Fibroblast of lung (primary cell): ENCODE data around the gene TMCO2.

Experiments used
- EZH2 ChIP-seq: IDR thresholded peaks from 2 replicates; pipeline ENCODE4 v1.5.1; 2012; ENCODE audit warnings: low read length, control low read depth, mild to moderate bottlenecking; ENCODE audit errors: missing control alignments
- TF ChIP-seq, protein P1 (sequence below), 2 donors: IDR thresholded peaks in 1 of 2; conservative IDR thresholded peaks in 1 of 2; 1 replicate in 1 of 2; 2 replicates in 1 of 2; pipeline ENCODE4 v1.5.1; 2011 to 2012; ENCODE audit warnings: low read length in 2 of 2, control low read depth in 1 of 2, inconsistent platforms in 1 of 2, low read depth in 1 of 2, mild to moderate bottlenecking in 1 of 2

DNA sequence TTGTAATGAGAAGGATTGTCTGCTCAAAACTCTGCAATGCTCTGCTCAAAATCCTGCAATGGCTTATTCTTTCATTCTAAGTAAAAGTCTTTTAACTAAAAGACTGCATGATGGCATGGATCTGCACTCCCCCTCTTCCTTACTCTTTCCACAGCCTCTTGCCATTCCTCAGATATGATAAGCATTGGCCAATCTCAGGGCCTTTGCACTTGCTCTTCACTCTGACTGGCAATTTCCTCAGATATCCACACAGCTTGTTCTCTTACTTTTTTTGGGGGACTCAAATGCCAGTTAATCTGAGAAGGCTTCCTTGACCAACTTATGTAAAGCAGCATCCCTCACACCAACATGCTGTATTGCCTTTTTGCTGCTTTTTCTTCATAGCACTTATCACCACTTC, 7.5 kb downstream of the TMCO2 start:
- TF ChIP-seq, protein P1, sequence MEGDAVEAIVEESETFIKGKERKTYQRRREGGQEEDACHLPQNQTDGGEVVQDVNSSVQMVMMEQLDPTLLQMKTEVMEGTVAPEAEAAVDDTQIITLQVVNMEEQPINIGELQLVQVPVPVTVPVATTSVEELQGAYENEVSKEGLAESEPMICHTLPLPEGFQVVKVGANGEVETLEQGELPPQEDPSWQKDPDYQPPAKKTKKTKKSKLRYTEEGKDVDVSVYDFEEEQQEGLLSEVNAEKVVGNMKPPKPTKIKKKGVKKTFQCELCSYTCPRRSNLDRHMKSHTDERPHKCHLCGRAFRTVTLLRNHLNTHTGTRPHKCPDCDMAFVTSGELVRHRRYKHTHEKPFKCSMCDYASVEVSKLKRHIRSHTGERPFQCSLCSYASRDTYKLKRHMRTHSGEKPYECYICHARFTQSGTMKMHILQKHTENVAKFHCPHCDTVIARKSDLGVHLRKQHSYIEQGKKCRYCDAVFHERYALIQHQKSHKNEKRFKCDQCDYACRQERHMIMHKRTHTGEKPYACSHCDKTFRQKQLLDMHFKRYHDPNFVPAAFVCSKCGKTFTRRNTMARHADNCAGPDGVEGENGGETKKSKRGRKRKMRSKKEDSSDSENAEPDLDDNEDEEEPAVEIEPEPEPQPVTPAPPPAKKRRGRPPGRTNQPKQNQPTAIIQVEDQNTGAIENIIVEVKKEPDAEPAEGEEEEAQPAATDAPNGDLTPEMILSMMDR (conservative IDR thresholded peaks at IDR 0.05 in 1 of 2, IDR thresholded peaks at IDR 0.05 in 1 of 2; ENCODE audit: low read depth in 1 of 2, low read length in 2 of 2) = no peak
- TF ChIP-seq EZH2 = no peak
